Measurements from ENCODE around the gene TCERG1L. TPM values are rescaled to one million over a fixed set of nuclear protein-coding genes. Genes with fewer than 3 reads are reported as not detected.

The TCERG1L gene
- total RNA-seq, 1 donor from 2014 or later = 0.46 TPM

DNA sequence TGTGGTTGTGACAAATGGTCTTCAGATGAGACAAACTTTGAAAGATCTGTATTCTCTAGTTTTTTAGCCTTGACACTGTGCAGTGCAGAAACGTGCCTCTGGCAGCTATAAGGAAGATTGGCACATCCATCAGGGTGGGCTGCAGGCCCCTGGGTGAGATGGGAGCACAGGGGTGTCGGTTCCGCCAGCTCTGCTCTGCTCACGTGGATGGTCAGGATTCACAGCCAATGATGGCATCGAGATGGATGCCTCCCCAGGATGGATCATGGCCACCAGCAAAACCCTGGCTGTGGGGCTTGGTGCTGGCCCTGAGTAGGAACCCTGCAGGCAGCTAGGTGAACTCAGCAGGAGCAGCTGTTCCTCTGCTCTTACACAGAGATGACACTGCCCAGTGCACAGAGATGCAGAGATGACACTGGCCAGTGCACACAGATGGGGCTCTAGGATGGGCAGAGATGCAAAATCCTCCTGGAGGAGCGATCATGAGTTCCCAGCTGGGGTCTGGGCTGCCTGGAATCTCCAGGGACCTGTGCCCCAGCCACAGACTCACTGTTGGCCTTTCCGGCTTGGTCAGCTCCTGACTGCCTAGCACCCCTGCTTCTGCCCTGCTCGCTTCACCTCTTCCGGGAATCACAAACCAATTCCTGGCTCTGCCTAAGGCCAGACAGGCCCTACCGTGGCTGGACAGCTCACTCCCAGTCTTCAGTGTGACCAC lies 185.9 kb downstream of the TCERG1L start:
- Histone ChIP-seq H3K4me3 (ENCODE audit: low read depth, low read length) (no peak overlapping the region), H3K36me3 (ENCODE audit: control insufficient read depth, insufficient read depth, low read length) (no peaks in the 10 kb centered on the region), H3K27me3 (ENCODE audit: control insufficient read depth, insufficient read depth, low read length) (no peaks in the 10 kb centered on the region)
- TF ChIP-seq, protein P1, sequence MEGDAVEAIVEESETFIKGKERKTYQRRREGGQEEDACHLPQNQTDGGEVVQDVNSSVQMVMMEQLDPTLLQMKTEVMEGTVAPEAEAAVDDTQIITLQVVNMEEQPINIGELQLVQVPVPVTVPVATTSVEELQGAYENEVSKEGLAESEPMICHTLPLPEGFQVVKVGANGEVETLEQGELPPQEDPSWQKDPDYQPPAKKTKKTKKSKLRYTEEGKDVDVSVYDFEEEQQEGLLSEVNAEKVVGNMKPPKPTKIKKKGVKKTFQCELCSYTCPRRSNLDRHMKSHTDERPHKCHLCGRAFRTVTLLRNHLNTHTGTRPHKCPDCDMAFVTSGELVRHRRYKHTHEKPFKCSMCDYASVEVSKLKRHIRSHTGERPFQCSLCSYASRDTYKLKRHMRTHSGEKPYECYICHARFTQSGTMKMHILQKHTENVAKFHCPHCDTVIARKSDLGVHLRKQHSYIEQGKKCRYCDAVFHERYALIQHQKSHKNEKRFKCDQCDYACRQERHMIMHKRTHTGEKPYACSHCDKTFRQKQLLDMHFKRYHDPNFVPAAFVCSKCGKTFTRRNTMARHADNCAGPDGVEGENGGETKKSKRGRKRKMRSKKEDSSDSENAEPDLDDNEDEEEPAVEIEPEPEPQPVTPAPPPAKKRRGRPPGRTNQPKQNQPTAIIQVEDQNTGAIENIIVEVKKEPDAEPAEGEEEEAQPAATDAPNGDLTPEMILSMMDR (IDR thresholded peaks at IDR 0.05; ENCODE audit: insufficient read depth, low read length, poor library complexity, severe bottlenecking) = no peak
- DNase-seq (ENCODE audit: low read depth) = no peak

DNA sequence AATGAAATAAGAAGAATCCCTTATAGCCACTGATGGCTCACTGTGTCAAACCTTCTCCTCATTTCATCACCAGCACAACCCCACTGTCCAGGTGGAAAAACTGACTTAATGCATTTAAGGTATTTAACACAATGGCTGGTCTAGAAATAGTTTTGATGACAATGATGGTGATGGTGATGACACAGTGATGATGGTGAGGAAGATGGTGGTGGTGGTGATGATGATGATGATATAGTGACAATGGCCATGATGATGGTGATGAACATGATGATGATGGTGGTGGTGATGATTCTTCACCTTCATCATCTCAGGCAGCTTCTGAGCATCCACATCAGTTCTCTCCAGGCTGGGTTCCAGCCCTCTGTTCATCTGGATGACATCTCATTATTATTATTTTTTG lies 186.6 kb downstream of the TCERG1L start:
- TF ChIP-seq, protein P1 (IDR thresholded peaks at IDR 0.05; ENCODE audit: insufficient read depth, low read length, poor library complexity, severe bottlenecking) = no peak
- H3K36me3 ChIP-seq (ENCODE audit: control insufficient read depth, insufficient read depth, low read length) = no peaks in the 10 kb centered on the region
- H3K27me3 ChIP-seq (ENCODE audit: control insufficient read depth, insufficient read depth, low read length) = no peaks in the 10 kb centered on the region
- no peak for DNase-seq (ENCODE audit: low read depth)
- no peak overlapping the region for H3K4me3 ChIP-seq (ENCODE audit: low read depth, low read length)

GRCh38 chr10:131123496-131123895 lies 188.0 kb downstream of the TCERG1L start:
- Histone ChIP-seq H3K27me3 (ENCODE audit: control insufficient read depth, insufficient read depth, low read length) (no peaks in the 10 kb centered on the region), H3K4me3 (ENCODE audit: low read depth, low read length) (no peak overlapping the region), H3K36me3 (ENCODE audit: control insufficient read depth, insufficient read depth, low read length) (no peaks in the 10 kb centered on the region)
- TF ChIP-seq, protein P1 (IDR thresholded peaks at IDR 0.05; ENCODE audit: insufficient read depth, low read length, poor library complexity, severe bottlenecking) = no peak
- no peak for DNase-seq (ENCODE audit: low read depth)

- Histone ChIP-seq H3K36me3 (ENCODE audit: control insufficient read depth, insufficient read depth, low read length) (no peaks in the 10 kb centered on the region), H3K27me3 (ENCODE audit: control insufficient read depth, insufficient read depth, low read length) (no peaks in the 10 kb centered on the region), H3K4me3 (ENCODE audit: low read depth, low read length) (no peak overlapping the region)
- TF ChIP-seq, protein P1 (IDR thresholded peaks at IDR 0.05; ENCODE audit: insufficient read depth, low read length, poor library complexity, severe bottlenecking) = no peak
- DNase-seq (ENCODE audit: low read depth) = no peak
Measured at GRCh38 chr10:131121511-131122035, 189.9 kb downstream of the TCERG1L start.

GRCh38 chr10:131119626-131120355 lies 191.7 kb downstream of the TCERG1L start:
- Histone ChIP-seq H3K4me3 (ENCODE audit: low read depth, low read length) (no peak overlapping the region), H3K36me3 (ENCODE audit: control insufficient read depth, insufficient read depth, low read length) (no peaks in the 10 kb centered on the region), H3K27me3 (ENCODE audit: control insufficient read depth, insufficient read depth, low read length) (no peaks in the 10 kb centered on the region)
- TF ChIP-seq, protein P1 (IDR thresholded peaks at IDR 0.05; ENCODE audit: insufficient read depth, low read length, poor library complexity, severe bottlenecking) = no peak
- no peak for DNase-seq (ENCODE audit: low read depth)

Measured in kidney epithelial cell (primary cell).